ENCODE results near the gene CFAP43. TPM values are rescaled to one million over a fixed set of nuclear protein-coding genes. Genes with fewer than 3 reads are reported as not detected.

CFAP43 gene
- total and polyA plus RNA-seq, 10 of the 15 experiments (the other 5 are each of a cell fraction or from before 2014, with no cell fraction given): 0.06 to 0.14 (median 0.10) TPM; not detected in 5

- RAD21 ChIA-PET (ENCODE audit: unreplicated experiment): interaction anchor here (1.7 kb wide), 1 partner anchor 259 kb away, joined by 4 read pairs; no protein-coding TSS in a partner anchor
- in situ Hi-C loops (cut with MboI): no loop called here
These were observed 85.3 kb downstream of the CFAP43 start for GRCh38 chr10:104146882-104147281.

More at GRCh38 chr10:104146882-104147281, 85.3 kb downstream of the CFAP43 start:
- no peak for FAIRE-seq
- 38% methylated on average over 1 of the region's 1 CpG for WGBS (ENCODE audit: insufficient coverage, insufficient replicate concordance, low lambda C conversion rate, missing lambda C conversion rate)
- TF ChIP-seq NFYB (IDR thresholded peaks at IDR 0.05; ENCODE audit: insufficient read depth, low read depth, low read length) (no peak), EZH2 (IDR thresholded peaks at IDR 0.05; ENCODE audit: borderline replicate concordance, control insufficient read depth, low read depth, low read length) (no peak), RBBP5 (conservative IDR thresholded peaks at IDR 0.05) (no peak), NRF1 (conservative IDR thresholded peaks at IDR 0.05; ENCODE audit: low read depth, low read length) (no peak), IKZF1 (conservative IDR thresholded peaks at IDR 0.05) (no peak), RUNX3 (IDR thresholded peaks at IDR 0.05; ENCODE audit: low read length) (no peak), RAD51 (IDR thresholded peaks at IDR 0.05) (no peak), POLR2AphosphoS5 (IDR thresholded peaks at IDR 0.05; ENCODE audit: low read length) (no peak), CEBPB (IDR thresholded peaks at IDR 0.05; ENCODE audit: borderline replicate concordance in 1 of 2, low read depth in 2 of 2, low read length in 2 of 2) (no peak), GATAD2B (conservative IDR thresholded peaks at IDR 0.05; ENCODE audit: low read depth) (no peak), POU2F2 (IDR thresholded peaks at IDR 0.05; ENCODE audit: borderline replicate concordance, low read depth, low read length) (no peak), CHD4 (IDR thresholded peaks at IDR 0.05) (no peak), USF1 (IDR thresholded peaks at IDR 0.05; ENCODE audit: borderline replicate concordance, extremely low read length, insufficient read depth, low read depth, low read length) (no peak), HSF1 (IDR thresholded peaks at IDR 0.05; ENCODE audit: low read depth, low read length) (no peak), ATF3 (IDR thresholded peaks at IDR 0.05; ENCODE audit: borderline replicate concordance, extremely low read depth, low read depth, low read length) (no peak), BCL3 (IDR thresholded peaks at IDR 0.05; ENCODE audit: borderline replicate concordance, insufficient read depth, low read depth, low read length, poor library complexity, severe bottlenecking) (no peak)
- TF ChIP-seq, protein P1, sequence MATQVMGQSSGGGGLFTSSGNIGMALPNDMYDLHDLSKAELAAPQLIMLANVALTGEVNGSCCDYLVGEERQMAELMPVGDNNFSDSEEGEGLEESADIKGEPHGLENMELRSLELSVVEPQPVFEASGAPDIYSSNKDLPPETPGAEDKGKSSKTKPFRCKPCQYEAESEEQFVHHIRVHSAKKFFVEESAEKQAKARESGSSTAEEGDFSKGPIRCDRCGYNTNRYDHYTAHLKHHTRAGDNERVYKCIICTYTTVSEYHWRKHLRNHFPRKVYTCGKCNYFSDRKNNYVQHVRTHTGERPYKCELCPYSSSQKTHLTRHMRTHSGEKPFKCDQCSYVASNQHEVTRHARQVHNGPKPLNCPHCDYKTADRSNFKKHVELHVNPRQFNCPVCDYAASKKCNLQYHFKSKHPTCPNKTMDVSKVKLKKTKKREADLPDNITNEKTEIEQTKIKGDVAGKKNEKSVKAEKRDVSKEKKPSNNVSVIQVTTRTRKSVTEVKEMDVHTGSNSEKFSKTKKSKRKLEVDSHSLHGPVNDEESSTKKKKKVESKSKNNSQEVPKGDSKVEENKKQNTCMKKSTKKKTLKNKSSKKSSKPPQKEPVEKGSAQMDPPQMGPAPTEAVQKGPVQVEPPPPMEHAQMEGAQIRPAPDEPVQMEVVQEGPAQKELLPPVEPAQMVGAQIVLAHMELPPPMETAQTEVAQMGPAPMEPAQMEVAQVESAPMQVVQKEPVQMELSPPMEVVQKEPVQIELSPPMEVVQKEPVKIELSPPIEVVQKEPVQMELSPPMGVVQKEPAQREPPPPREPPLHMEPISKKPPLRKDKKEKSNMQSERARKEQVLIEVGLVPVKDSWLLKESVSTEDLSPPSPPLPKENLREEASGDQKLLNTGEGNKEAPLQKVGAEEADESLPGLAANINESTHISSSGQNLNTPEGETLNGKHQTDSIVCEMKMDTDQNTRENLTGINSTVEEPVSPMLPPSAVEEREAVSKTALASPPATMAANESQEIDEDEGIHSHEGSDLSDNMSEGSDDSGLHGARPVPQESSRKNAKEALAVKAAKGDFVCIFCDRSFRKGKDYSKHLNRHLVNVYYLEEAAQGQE (IDR thresholded peaks at IDR 0.05; ENCODE audit: low read depth, low read length): no peak
- no peaks in the 10 kb centered on the region for H3K36me3 ChIP-seq (ENCODE audit: control insufficient read depth in 2 of 2, insufficient read depth in 2 of 2, low read length in 1 of 2)
- no peak overlapping the region for H2AFZ ChIP-seq (ENCODE audit: control insufficient read depth, low read depth, low read length)
- no peak overlapping the region for H3K4me2 ChIP-seq (ENCODE audit: control insufficient read depth, insufficient read depth)
- CTCF ChIA-PET: interaction anchor here (0.9 to 1.2 kb wide), 3 partner anchors 9 to 165 kb away, joined by 3 read pairs; no protein-coding TSS in a partner anchor
- BruUV-seq (replicated peaks): no TSS peak
- no peaks in the 10 kb centered on the region for H4K20me1 ChIP-seq (ENCODE audit: control insufficient read depth, insufficient read depth)
- SMC1A ChIA-PET (ENCODE audit: uncharacterized antibody, unreplicated experiment): interaction anchor here (2.0 kb wide), 1 partner anchor 259 kb away, joined by 5 read pairs; no protein-coding TSS in a partner anchor
- no peak overlapping the region for H3K4me3 ChIP-seq
- H3K9me3 ChIP-seq (replicated peaks; ENCODE audit: control insufficient read depth, insufficient read depth, low read length): no peaks in the 10 kb centered on the region
- no peak overlapping the region for H3K27ac ChIP-seq (ENCODE audit: control insufficient read depth, insufficient read depth)
- no peaks in the 10 kb centered on the region for H3K4me1 ChIP-seq (ENCODE audit: control insufficient read depth, insufficient read depth, low read length)
- POLR2A ChIA-PET: no interaction called here
- H3K27me3 ChIP-seq (replicated peaks in 1 of 2; ENCODE audit: control insufficient read depth in 2 of 2, insufficient read depth in 2 of 2, low read length in 1 of 2): peaks cover 0 to 2% of the 10 kb centered on the region in 2 experiments; a peak in 2 of 4 replicates
- H3K9ac ChIP-seq (ENCODE audit: control insufficient read depth, insufficient read depth, low read length): no peak overlapping the region
- no peaks in the 10 kb centered on the region for H3K79me2 ChIP-seq (ENCODE audit: control insufficient read depth, insufficient read depth, low read length)
- intact Hi-C loops (cut with micrococcal nuclease; ENCODE audit: unreplicated experiment): no loop called here
- ATAC-seq: no peak
- no peak for DNase-seq (ENCODE audit: low read depth, low spot score)

All from GM12878 (cell line).